Effector memory CD8-positive, alpha-beta T cell (primary cell): ENCODE results near the gene ZMIZ1.

ENCODE experiments used
- ATAC-seq: fragments of 150-1000 bp; cut with Tn5 transposase; replicated peaks from 2 replicates; pipeline ENCODE4 v1.10.0; 2021; ENCODE audit warnings: mild to moderate bottlenecking, moderate library complexity
- DNase-seq, 3 experiments: peaks; one replicate each; pipeline ENCODE4 v3.0.0; 2021
- H3K27ac Mint-ChIP-seq, 2 donors: one replicate each; pipeline ENCODE4 v1.8.0; 2022; ENCODE audit warnings: mild to moderate bottlenecking in 2 of 2, mixed read lengths in 2 of 2, moderate library complexity in 2 of 2
- H3K27me3 Mint-ChIP-seq, 2 donors: one replicate each; pipeline ENCODE4 v1.8.0; 2022; ENCODE audit warnings: mixed read lengths in 2 of 2
- H3K36me3 Mint-ChIP-seq: one replicate; pipeline ENCODE4 v1.8.0; 2022; ENCODE audit warnings: mild to moderate bottlenecking, moderate library complexity, mixed read lengths; ENCODE audit not compliant: insufficient read depth
- H3K4me1 Mint-ChIP-seq, 2 donors: one replicate each; pipeline ENCODE4 v1.8.0; 2022; ENCODE audit warnings: low read depth in 2 of 2, mixed read lengths in 2 of 2
- H3K4me3 Mint-ChIP-seq, 2 donors: one replicate each; pipeline ENCODE4 v1.8.0; 2022; ENCODE audit warnings: mild to moderate bottlenecking in 2 of 2, mixed read lengths in 2 of 2, moderate library complexity in 2 of 2
- H3K9me3 Mint-ChIP-seq, 2 donors: one replicate each; pipeline ENCODE4 v1.8.0; 2022; ENCODE audit warnings: mixed read lengths in 2 of 2

Gene ZMIZ1

GRCh38 chr10:79299397-79300241 lies 230.9 kb downstream of the ZMIZ1 start:
- Mint-ChIP-seq H3K27ac (peak overlapping the region in 1 of 2 donors; percentile 17), H3K36me3 (peaks cover 21% of the 10 kb centered on the region), H3K27me3 (no peaks in the 10 kb centered on the region), H3K9me3 (no peaks in the 10 kb centered on the region), H3K4me3 (no peak overlapping the region), H3K4me1 (peaks cover 4% of the 10 kb centered on the region in 2 donors)
- DNase-seq (no peak), ATAC-seq (no peak)

DNA sequence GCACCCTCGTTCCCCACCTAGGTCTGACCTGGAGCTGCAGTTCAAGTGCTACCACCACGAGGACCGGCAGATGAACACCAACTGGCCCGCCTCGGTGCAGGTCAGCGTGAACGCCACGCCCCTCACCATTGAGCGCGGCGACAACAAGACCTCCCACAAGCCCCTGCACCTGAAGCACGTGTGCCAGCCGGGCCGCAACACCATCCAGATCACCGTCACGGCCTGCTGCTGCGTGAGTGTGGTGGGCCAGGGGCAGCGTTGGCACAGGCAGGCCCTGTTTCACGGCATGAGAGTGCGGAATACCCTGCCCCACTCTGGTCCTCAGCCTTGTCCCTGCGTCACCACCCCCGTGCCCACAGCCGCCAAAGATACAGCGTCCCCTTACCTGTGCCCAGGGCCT lies 231.9 kb downstream of the ZMIZ1 start:
- Mint-ChIP-seq H3K9me3 (no peaks in the 10 kb centered on the region), H3K4me1 (peaks cover 0 to 1% of the 10 kb centered on the region in 2 donors), H3K27me3 (no peaks in the 10 kb centered on the region), H3K4me3 (no peak overlapping the region), H3K36me3 (peaks cover 21% of the 10 kb centered on the region), H3K27ac (peak overlapping the region in 1 of 2 donors; percentile 11)
- no peak for DNase-seq
- no peak for ATAC-seq

GRCh38 chr10:79301754-79302530 lies 233.2 kb downstream of the ZMIZ1 start:
- no peaks in the 10 kb centered on the region for H3K9me3 Mint-ChIP-seq
- H3K27me3 Mint-ChIP-seq: no peaks in the 10 kb centered on the region
- H3K4me1 Mint-ChIP-seq: no peaks in the 10 kb centered on the region
- DNase-seq: no peak
- H3K4me3 Mint-ChIP-seq: no peak overlapping the region
- no peak for ATAC-seq
- H3K27ac Mint-ChIP-seq: peak overlapping the region in 1 of 2 donors; percentile 11
- peaks cover 18% of the 10 kb centered on the region for H3K36me3 Mint-ChIP-seq

- DNase-seq: no peak
- Mint-ChIP-seq H3K9me3 (no peaks in the 10 kb centered on the region), H3K27me3 (no peaks in the 10 kb centered on the region), H3K27ac (no peak overlapping the region), H3K4me1 (no peaks in the 10 kb centered on the region), H3K36me3 (peaks cover 22% of the 10 kb centered on the region), H3K4me3 (no peak overlapping the region)
- no peak for ATAC-seq
Observed at GRCh38 chr10:79303631-79304478, 235.1 kb downstream of the ZMIZ1 start.

DNA sequence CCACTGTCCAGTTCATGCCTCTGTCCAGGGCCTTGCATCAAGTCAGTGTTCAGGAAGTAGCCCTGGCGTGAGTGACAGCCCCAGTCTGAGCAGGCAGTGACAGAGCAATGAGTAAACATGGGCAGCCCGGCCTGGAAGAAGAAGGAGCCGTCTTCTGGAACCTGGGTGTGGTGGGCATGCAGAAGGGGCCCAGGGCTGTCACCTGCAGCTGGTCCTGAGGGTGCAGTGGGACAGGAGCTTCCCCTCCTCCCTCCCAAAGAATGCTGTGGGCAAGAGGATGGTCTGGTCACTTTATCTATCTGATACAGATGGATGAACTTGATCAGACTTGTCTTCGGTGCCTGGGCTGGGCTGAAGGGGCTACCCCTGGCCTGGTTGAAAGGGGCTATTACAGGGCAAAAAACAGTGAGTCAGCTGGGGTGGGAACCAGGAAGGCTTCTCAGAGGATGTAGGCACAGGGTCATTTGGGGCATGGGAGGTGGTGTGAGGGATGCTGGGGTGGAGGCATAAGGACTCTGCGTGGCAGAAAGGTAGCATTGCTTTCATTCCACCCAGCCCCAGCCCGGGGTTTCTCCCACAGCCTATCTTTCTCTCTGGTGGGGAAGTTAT lies 235.8 kb downstream of the ZMIZ1 start:
- Mint-ChIP-seq H3K36me3 (peaks cover 19% of the 10 kb centered on the region), H3K27ac (peak overlapping the region in 1 of 2 donors; percentile 41)

DNA sequence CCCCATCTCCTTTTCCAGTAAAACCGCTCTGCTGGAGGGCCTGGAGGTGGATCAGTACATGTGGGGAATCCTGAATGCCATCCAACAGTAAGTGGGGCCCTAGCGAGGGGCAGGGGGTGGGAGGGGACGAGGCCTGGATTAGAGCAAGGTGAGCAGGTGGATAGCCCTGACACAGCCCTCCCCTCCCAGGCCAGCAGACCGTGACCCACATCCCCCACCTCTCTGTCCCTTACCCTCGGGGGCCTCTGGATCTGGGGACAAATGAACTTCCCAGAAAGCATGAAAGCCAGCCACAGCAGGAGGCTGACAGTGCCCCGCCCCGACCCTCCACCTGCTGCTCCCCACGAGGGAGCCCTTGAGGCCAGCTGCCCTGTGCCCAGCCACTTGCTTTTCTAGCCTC lies 236.7 kb downstream of the ZMIZ1 start:
- H3K4me3 Mint-ChIP-seq: no peak overlapping the region

More for the DNA sequence above, 235.8 kb downstream of the ZMIZ1 start:
- DNase-seq (no peak), ATAC-seq (no peak)
- H3K9me3 Mint-ChIP-seq: no peaks in the 10 kb centered on the region
- no peak overlapping the region for H3K4me3 Mint-ChIP-seq
- no peaks in the 10 kb centered on the region for H3K27me3 Mint-ChIP-seq
- H3K4me1 Mint-ChIP-seq: peaks cover 0 to 5% of the 10 kb centered on the region in 2 donors

GRCh38 chr10:79305988-79306387 lies 237.2 kb downstream of the ZMIZ1 start:
- H3K9me3 Mint-ChIP-seq: no peaks in the 10 kb centered on the region
- no peak overlapping the region for H3K4me3 Mint-ChIP-seq
- DNase-seq: no peak
- peaks cover 4 to 8% of the 10 kb centered on the region in 2 donors for H3K4me1 Mint-ChIP-seq
- H3K36me3 Mint-ChIP-seq: peaks cover 19% of the 10 kb centered on the region
- no peak overlapping the region for H3K27ac Mint-ChIP-seq
- ATAC-seq: no peak
- H3K27me3 Mint-ChIP-seq: no peaks in the 10 kb centered on the region

More for the DNA sequence above, 236.7 kb downstream of the ZMIZ1 start:
- DNase-seq (no peak), ATAC-seq (no peak)
- Mint-ChIP-seq H3K36me3 (peaks cover 19% of the 10 kb centered on the region), H3K27me3 (no peaks in the 10 kb centered on the region), H3K27ac (no peak overlapping the region), H3K4me1 (peaks cover 0 to 6% of the 10 kb centered on the region in 2 donors), H3K9me3 (no peaks in the 10 kb centered on the region)

- peaks cover 4 to 8% of the 10 kb centered on the region in 2 donors for H3K4me1 Mint-ChIP-seq
- DNase-seq (no peak), ATAC-seq (no peak)
- no peaks in the 10 kb centered on the region for H3K9me3 Mint-ChIP-seq
- peaks cover 19% of the 10 kb centered on the region for H3K36me3 Mint-ChIP-seq
- no peaks in the 10 kb centered on the region for H3K27me3 Mint-ChIP-seq
- no peak overlapping the region for H3K4me3 Mint-ChIP-seq
- H3K27ac Mint-ChIP-seq: no peak overlapping the region
Observed at GRCh38 chr10:79306644-79307220, 238.0 kb downstream of the ZMIZ1 start.

GRCh38 chr10:79308016-79308415 lies 239.2 kb downstream of the ZMIZ1 start:
- ATAC-seq (no peak), DNase-seq (no peak)
- H3K9me3 Mint-ChIP-seq: no peaks in the 10 kb centered on the region
- H3K4me1 Mint-ChIP-seq: peaks cover 4 to 8% of the 10 kb centered on the region in 2 donors
- H3K4me3 Mint-ChIP-seq: no peak overlapping the region
- peak overlapping the region in 1 of 2 donors; percentile 80 for H3K27ac Mint-ChIP-seq
- no peaks in the 10 kb centered on the region for H3K27me3 Mint-ChIP-seq
- H3K36me3 Mint-ChIP-seq: peaks cover 15% of the 10 kb centered on the region

GRCh38 chr10:79308969-79309665 lies 240.4 kb downstream of the ZMIZ1 start:
- Mint-ChIP-seq H3K4me3 (no peak overlapping the region), H3K4me1 (peaks cover 4 to 8% of the 10 kb centered on the region in 2 donors), H3K9me3 (no peaks in the 10 kb centered on the region), H3K36me3 (peaks cover 7% of the 10 kb centered on the region), H3K27ac (peak overlapping the region in 1 of 2 donors; percentile 67), H3K27me3 (no peaks in the 10 kb centered on the region)
- DNase-seq: no peak
- no peak for ATAC-seq

DNA sequence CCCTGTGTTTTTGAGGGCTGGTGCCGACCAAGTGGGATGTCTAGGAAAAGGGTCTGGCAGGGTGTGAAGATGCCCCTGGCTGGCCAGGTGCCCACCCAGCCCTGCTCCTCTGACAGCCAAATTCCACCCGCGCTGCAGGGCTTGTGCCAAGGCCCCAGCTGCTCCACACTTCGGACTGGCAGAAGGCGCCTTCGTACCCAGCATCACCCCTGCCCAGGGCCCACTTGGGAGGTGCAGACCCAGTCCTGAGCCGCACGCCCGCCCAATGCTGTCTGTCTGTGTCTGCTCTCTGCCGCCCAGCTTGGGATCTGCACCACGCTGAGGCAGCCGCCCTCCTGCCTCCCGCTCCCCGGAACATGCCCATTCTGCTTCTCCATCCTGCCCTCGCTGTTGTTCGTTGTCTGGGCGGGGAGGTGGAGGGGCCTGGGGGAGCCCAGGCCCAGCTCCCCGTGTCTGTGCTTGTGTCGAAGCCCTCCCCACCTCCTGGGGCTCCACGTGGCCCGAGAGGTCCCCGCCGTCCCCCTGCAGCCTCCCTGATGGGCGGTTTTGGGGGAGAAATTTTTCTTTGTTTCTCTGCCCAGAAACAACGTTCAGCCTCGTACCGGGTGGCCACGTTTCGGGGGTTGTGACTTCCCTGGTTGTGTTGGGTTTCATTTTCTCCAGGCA lies 241.6 kb downstream of the ZMIZ1 start:
- Mint-ChIP-seq H3K27me3 (no peaks in the 10 kb centered on the region), H3K4me3 (peak overlapping the region in 1 of 2 donors; percentile 20), H3K36me3 (peaks cover 7% of the 10 kb centered on the region), H3K9me3 (no peaks in the 10 kb centered on the region), H3K4me1 (peaks cover 4 to 8% of the 10 kb centered on the region in 2 donors), H3K27ac (peak overlapping the region in 1 of 2 donors; percentile 69)
- no peak for DNase-seq
- ATAC-seq: no peak
